Activated effector memory CD4-positive, alpha-beta T cell treated with anti-CD3 and anti-CD28 coated beads, Interleukin-2, amount 50 U/mL, for 16 hours (primary cell): ENCODE measurements around the gene LPAR1.

ENCODE experiments used
- DNase-seq: peaks from one replicate; pipeline ENCODE4 v3.0.0-alpha.2; 2020

The LPAR1 gene

DNA sequence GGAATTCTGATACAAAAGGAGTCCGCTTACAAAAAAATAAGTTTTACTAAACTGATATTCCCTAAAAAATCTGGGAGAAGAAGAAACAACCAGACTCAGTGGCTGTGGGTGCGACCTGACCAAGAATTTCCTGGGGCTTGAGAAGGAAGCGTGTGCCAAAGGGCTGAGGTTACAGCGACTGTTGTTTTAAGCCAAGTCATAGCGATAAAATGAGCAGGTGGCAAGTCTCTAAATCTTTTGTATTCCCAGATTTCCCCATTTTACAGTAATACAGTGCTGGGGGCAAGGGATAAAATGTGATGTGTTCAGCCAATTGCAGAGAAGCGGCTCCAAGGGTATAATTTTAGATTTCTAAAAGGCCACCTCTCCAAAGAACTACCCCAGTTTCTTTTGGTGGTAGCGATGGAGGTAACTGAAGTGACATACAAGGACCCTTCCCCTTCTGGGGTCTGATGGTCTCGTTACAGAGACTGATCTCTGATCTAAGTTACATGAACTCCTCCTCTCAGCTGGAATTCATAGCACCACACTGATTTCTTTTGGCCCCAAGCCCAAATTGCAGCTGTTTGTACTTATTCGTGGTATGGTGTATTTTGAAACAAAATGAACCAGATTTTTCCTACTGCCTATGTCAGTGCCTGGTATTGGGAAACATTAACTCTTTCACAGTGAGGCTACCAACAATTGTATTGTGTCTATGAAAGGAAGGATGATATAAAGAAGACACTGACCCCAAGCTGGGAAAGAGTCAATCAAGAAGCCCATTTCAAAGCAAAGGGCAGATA lies 41.6 kb downstream of the LPAR1 start:
- DNase-seq, result no peak

DNA sequence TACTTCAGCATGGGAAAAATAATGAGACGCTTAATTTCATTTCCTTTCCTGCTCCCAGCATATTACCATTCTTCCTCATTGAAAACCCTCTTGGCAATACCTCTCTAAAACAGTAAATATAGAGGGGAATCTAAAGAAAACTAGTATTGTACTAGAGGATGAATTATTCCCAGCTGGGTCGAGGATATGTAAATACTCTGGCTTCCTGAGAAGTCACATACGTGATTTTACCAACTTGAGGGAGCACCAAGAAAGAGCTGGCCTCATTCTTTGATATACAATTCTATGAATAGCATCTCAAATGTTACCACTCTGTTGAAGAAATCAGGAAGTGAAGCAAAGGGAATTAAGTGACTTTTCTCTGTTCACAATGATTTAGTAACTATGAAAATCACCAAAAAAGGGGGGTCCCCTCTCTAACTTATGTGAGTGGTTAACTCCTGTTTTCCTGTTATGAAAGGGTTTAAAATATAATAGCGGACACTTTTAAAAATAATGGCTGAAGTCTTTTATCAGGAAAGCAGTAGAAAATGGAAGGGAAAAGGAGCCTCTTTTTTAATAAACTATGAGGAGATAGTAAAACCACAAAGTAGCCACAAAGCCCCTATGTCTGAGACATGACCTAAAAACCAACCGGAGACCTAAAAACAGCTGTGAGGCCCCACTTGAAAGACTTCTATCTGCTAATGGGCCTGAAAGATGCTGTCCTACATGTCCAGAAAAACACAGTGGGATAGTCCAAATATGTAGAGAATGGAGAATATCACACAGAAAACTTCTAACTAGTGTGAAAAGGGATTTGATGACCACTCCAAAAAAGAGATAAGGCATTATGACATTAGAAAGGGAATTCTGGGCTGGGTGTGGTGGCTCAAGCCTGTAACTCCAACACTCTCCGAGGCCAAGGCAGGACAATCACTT lies 42.6 kb downstream of the LPAR1 start:
- DNase-seq, result no peak

DNA sequence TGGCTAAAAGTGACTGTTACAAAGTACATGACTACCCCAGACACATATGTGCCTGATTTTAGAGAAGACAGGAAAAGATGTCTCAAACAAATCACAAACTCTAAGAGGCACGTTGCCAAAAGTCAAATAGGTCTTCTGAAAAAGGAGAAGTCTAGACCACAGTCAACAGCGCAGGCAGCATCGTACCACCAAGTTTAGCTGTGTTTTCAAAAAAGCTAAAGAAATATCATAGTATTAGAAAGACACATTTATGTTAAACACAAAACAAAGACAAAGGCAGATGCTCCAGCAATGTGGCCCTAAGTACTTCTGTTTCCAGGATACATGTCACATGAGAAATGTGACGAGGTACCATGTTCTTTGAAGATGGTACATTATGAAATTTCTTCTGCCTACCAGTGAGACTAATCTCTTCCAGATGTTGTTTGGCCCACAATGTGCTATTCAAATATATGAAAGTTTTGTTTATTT lies 43.5 kb downstream of the LPAR1 start:
- no peak for DNase-seq

DNA sequence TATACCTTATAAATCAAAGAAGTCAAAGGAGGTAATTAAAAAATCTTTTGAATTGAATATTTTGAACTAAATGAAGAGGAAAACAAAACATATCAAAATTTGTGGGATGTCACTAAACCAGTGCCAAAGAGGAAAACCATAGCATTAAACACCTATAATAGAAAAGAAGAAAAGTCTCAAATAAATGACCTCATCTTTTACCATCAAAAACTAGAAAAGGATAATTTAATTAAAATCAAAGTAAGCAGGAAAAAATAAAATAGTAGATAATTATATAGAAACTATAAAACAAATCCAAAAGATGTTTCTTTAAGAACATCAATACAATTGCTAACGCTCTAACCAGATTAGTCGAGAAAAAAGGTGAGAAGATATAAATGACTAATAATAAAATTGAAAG lies 47.8 kb downstream of the LPAR1 start:
- DNase-seq, result no peak

DNA sequence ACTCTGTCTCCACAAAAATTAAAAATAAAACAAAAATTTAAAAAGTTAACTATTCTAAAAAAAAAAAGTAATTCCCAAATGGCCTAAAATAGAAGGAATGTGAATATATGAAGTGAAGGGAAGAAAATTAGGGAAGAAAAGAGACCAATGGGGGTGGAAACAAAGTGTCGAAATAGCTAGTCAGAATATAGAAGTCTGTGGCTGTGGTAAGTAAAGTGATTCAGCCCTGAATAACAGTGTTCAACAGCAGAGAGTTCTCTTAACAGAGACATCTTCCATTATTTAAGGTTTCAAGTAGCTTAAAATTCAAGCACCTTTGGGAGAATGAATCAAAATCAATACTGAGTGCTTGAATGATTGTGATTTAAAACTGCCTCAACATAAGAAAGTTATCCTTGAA lies 51.7 kb downstream of the LPAR1 start:
- no peak for DNase-seq

DNA sequence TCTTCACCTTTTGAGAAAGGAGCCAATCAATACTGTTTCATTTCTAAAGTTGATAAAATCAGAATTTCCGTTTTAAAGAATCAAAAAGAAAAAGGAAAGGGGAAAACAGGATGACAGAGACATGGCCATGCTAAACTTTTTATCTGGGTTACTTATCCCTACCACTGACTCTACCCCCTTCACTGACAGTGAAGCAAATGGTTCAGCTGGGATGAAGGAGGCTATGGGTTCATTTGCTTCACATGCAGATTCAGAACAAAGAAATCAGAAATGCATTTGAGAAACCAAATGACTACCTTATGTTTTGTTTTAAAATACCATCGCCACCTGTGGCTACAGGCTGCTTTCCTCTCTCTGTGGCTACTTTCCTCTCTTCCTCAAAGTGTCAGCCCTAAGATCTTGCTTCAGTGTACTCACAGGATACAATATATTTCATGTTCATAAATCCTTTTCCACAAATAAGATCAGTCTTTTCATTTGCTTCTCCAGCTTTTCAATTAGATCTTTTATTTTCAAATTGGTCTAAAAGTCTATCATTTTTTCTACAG lies 53.3 kb downstream of the LPAR1 start:
- no peak for DNase-seq

DNA sequence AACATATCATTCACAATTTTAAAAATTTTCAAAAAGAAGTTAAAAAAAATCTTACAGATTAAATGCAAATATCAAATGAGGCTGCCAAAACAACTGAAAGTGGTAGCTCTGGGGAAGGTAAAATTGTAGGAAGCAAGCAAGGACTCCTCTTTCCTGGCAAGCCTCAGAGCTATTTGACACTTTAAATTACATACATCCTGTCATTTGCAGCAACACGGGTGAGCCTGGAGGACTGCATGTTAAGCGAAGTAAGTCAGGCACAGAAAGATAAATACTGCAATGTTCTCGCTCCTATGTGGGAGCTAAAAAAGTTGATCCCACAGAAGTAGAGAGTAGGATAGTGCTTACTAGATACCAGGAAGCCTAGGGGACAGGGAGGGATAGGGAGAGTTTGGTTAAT lies 58.0 kb downstream of the LPAR1 start:
- DNase-seq, result no peak

DNA sequence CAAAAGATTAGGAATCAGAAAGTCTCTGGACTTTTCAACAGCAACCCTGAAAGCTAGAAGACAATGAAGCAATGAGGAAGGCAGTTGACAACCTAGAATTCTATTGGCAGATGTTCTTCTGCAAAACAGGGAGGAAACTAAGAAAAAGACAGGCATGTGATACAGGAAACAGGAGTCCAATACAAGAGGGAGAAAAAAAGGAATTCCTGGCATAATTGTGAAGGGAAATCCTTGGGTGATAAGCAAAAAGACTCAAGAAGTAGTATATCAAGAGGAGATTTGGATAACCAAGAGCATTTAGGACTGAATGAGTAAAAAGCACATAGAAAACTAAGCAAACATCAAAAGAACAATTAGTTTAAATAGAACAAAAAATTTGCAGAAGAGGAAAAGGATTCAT lies 58.6 kb downstream of the LPAR1 start:
- no peak for DNase-seq

DNA sequence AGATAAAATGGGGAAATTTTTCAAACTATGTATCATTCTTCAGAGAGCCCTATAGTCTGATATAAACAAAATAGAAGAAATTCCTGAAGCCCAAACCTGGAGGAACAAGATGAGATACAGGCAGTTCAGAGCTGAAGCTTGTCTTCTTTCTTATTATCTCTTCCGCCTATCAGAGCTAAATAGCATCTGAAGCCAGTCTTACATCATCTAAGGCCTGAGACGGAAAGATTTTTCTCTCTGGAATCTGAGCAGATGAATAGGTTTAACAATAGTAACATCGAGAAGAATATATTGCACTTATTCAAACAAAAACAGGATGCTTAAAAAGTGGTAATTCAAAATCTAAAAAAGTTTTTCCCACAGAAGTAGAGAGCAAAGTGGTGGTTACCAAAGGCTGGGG lies 59.8 kb downstream of the LPAR1 start:
- no peak for DNase-seq

DNA sequence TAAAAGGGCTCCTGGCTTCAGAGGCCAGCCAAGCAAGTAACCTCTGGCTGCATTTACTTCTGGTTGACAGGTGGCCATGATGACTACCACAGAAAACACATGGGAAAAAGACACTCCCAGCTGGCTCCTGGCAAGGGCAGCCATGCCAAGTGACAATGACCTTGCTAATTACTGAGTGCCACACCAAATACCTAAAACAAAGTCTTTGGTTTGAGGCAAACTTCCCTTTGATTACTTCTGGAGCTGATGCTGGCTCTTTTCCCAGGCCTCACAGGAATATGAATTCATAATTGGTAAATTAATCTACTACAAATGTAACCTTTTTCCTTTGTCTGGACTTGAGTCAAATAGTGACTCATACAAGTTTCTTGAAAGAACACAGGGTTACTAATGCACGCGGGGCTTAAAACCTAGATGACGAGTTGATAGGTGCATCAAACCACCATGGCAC lies 61.0 kb downstream of the LPAR1 start:
- DNase-seq, result no peak

DNA sequence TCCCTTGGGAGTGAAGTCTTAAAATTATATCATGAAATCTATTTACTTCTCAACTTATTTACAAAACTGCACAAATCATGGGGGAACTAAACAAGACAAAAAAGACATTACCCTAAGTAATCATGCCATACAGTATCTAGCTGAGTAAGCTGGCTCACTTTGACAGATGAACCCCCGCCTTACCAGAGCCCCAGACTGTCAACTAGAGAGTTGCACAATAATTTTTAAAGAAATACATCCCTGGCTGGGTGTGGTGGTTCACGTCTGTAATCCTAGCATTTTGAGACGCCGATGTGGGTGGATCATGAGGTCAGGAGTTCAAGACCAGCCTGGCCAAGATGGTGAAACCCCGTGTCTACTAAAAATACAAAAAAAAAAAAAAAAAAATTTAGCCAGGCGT lies 62.3 kb downstream of the LPAR1 start:
- DNase-seq, result no peak

DNA sequence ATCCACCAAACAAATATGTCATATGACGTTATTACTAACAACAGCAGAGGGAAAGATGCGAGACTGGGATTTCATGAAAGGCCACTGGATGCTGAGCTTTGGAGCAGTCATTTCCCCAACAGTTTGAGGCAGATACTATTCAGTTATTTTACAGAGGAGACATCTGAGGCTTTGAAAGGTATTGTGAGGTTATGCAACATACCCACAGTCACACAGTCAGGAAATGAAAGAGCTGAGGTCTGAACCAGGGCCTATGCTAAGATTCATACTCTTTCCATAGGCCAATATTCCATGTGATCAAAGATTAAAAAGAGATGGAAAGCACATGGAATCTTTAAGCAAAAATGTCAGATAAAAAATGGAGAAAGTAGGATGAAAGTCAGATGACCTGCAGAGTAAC lies 63.0 kb downstream of the LPAR1 start:
- no peak for DNase-seq

DNA sequence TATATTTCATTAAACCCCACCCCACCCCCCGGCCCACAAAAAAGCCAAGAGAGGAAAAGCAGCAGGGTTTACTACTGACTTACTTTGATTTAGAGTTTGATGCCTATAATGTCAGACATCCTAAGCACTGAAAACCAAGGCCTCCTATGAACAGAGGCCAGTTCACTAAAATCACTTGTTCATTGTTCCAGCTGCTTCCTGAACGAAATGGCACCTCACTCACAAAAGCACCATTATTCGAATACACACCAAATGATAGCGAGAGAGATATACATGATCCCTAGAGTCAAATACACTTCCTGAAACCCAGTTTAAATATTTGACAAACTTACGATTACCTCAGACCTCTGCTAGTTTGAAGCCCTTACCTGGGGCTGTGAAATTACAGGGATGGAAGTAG lies 66.6 kb downstream of the LPAR1 start:
- DNase-seq, result no peak

DNA sequence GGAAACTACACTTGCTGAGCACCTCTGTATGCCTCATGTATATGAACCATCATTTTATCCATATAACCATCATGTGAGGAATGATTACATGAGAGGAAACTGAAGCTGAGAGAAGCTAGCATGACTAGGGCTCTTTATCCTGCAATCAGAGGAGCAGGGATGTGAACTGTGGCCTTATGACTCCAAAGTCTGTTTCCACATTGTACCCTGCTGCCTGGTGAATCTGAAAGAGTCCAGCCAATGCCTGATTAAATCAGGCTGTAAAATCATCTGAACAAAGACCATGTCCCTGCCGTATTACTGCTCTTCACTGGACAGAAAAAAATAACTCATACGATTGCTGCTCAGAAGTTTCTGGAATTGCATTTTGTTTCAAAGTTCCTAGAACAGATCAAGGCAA lies 67.0 kb downstream of the LPAR1 start:
- DNase-seq, result no peak

DNA sequence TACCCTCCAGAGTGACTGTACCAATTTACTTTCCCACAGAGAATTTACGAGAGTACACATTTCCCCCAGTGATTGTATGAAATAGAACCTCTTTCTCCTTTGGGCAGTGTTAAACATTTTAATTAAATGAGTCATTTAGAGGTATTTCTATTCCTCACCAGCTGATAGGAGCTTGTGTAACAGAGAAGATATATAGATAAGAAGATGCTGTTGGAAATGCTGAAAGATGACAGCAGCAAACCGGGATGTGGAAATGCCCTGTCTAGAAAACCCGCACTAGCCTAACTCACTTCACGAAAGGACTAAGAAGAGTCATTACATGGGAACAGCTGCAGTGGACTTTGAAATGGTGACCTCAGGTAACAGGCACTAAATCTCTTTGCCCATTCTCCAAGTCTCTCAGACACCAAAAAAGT lies 68.3 kb downstream of the LPAR1 start:
- DNase-seq, result no peak

DNA sequence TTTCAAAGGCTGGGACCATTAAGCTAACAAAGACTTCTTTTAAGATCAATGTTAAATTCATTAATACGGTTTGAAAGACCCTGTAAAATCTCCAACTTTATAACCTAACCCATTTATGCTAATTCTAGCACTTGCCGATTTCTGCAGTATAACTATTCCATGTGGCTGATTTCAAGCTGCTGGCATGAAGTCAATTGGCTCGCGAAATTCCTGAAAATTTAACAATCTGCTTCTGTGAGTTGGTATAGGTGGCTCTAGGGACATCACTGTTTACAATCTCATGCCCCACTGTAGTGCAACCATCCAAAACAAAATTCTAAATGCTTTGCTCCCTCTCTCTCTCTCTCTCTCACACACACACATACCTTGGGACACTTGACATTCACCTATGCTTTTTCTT lies 70.2 kb downstream of the LPAR1 start:
- no peak for DNase-seq

DNA sequence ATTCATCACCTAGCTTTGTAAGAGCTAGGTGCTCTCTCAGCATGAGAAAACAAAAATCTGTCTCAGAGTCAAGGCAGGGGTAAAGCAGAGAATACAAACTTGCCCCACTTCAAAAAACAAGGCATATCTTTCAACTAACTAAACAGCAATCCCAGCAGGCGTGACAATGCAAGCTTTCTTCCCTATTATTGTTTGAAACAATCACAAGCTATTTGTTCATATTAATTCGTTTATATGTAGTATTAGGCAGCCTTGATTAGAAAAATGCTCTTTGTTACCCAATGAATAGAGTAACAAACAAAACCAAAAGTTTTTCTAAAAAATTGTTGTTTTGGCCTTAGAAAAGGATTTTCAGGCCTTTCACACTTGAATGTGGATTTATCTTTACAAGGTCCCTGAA lies 71.1 kb downstream of the LPAR1 start:
- DNase-seq, result no peak

DNA sequence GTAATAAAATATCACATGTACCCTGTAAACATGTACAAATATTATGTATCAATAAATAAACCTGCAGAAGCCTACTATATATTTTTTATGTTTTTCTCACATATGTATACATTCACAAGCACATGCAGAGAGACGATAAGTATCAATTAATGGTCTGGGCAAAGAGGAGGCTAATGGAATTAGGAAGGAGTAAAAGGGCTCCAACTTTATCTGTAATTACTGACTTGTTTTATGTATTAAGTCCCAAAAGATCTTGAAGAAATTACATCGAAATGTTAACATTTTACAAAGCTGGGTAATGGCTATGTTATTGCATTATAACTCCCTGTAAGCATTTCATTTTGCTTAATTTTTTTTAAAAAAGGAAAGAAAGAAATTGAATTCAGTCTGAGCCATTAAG lies 78.0 kb downstream of the LPAR1 start:
- no peak for DNase-seq

DNA sequence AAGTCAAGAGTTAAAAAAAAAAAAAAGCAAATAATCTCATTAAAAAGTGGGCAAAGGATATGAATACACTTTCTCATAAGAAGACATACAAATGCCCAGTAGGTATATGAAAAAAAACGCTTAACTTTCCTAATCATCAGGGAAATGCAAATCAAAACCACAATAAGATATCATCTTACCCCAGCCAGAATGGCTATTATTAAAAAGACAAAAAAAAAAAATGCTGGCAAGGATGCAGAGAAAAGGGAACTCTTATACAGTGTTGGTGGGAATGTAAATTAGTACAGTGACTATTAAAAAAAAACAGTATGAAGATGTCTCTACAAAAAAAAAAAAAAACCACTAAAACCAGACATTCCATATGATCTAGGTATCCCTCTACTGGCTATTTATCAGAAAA lies 79.4 kb downstream of the LPAR1 start:
- no peak for DNase-seq

DNA sequence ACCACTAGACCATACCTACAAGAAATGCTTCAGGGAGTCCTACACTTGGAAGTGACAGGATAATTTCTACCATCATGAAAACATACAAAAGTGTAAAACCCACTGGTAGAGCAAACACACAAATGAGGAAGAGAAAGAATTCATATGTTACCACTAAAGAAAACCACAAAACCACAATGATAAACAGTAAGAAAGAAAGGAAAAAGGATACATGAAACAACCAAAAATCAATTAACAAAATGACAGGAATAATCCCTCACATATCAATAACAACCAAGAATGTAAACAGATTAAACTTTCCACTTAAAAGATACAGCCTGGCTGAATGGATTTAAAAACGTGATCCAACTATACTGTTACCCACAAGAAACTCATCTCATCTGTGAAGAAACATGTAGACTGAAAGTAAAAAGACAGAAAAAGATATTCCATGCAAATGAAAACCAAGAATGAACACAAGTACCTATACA lies 83.4 kb downstream of the LPAR1 start:
- no peak for DNase-seq

DNA sequence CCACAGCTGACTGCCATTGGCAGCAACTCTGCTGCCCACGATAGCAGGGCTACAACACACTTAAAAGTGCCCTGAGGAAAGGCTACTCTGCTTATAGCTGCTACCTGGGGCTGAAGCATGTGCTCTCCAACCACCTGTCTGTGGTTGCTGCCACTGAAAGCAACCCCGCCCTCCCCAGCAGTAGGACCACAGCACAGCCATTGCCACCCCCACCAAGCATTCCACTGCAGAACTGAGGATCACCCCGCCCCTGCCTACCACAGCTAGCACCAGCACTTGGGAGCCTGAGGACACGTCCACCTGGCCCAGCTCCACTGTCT lies 85.8 kb downstream of the LPAR1 start:
- DNase-seq, result no peak

DNA sequence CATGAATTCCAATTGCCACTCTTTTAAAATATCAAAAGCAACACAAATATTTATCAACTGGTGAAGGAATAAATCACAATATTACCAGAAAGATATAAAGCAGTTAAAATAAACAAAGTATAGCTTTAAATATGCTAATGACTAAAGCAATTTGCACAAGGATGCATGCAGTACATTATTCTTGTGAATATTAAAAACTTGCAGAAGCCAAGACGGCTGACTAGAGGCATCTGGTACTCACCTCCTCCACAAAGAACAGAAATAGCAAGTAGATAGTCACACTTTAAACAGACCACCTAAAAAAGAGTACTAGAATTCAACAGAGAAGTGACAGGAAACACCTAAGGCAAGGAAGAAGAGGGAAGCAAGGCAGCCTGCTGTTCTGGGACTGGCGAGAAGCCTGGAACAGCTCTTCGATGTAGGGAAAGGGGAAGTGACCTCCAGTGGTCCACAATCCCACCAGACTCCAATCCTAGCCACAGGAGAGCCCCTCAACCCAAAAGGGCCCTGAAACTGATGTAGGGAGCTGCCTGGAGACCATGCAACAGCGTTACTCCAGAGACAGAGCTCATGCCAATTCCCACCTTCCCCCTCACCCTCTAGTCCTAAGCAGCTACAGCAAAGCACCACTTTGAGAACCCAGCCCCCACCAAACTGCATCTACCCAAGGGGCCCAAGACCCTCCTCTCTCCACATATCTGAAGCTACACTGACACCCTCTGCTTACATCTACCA lies 86.3 kb downstream of the LPAR1 start:
- no peak for DNase-seq

DNA sequence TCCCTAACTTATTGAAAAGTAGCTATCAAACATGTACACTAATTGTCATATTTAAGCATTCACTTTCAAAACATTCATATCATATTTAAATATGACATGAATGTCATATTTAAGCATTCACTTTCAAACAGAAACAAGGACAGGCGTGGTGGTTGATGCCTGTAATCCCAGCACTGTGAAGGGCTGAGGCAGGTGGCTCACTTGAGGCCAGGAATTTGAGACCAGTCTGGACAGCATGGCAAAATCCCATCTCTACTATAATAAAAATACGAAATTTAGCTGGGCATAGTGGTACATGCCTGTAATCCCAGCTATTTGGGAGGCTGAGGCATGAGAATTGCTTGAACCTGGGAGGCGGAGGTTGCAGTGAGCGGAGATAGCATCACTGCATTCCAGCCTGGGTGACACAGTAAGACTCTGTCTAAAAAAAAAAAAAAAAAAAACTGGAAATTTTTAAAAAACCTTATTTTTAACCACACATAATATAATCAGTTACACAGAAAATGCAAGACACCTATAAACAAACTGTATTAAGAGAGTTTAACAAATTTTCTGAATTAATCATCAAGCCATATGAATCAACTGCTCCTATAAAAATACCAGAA lies 88.1 kb downstream of the LPAR1 start:
- DNase-seq, result no peak
